D721Med (cell line): ENCODE measurements around the gene PHACTR1.

Experiments used
- DNase-seq: peaks from one replicate; pipeline ENCODE4 v3.0.0; 2011; ENCODE audit warnings: low spot score; ENCODE audit not compliant: insufficient read length
- FAIRE-seq: peaks from 2 replicates; lab custom pipeline; 2011; peaks lifted over from hg19 to GRCh38; lab: Jason Lieb, UNC
- CTCF ChIP-seq: IDR thresholded peaks from 2 replicates; pipeline ENCODE4 v1.5.1; 2012; ENCODE audit warnings: mild to moderate bottlenecking, control low read depth; ENCODE audit not compliant: insufficient read depth; ENCODE audit errors: missing control alignments

Gene PHACTR1

GRCh38 chr6:13166269-13166668 is 449.7 kb downstream of the PHACTR1 start:
- no peak for FAIRE-seq

GRCh38 chr6:13166916-13167315 is 450.3 kb downstream of the PHACTR1 start:
- no peak for FAIRE-seq
- no peak for TF ChIP-seq CTCF
- no peak for DNase-seq

More at GRCh38 chr6:13166269-13166668, 449.7 kb downstream of the PHACTR1 start:
- TF ChIP-seq CTCF: no peak
- no peak for DNase-seq

GRCh38 chr6:13172291-13172690 is 455.7 kb downstream of the PHACTR1 start:
- no peak for DNase-seq
- no peak for FAIRE-seq
- no peak for TF ChIP-seq CTCF

- TF ChIP-seq CTCF: no peak
- DNase-seq (no peak), FAIRE-seq (no peak)
These were observed 458.5 kb downstream of the PHACTR1 start for GRCh38 chr6:13175087-13175486.

GRCh38 chr6:13175759-13176158 is 459.2 kb downstream of the PHACTR1 start:
- no peak for TF ChIP-seq CTCF
- FAIRE-seq: no peak
- no peak for DNase-seq

- no peak for DNase-seq
- TF ChIP-seq CTCF: no peak
- no peak for FAIRE-seq
These were observed 461.1 kb downstream of the PHACTR1 start for GRCh38 chr6:13177664-13178063.

- no peak for DNase-seq
- no peak for TF ChIP-seq CTCF
- FAIRE-seq: no peak
These were observed 461.5 kb downstream of the PHACTR1 start for GRCh38 chr6:13178107-13178506.
